ENCODE measurements around the gene ODF2L.

GRCh38 chr1:86375688-86376087, 20.4 kb downstream of the ODF2L start:
- TF ChIP-seq CTCF (conservative IDR thresholded peaks at IDR 0.05) (no peak), EZH2 (IDR thresholded peaks at IDR 0.05; ENCODE audit: low read depth) (no peak)

All from PC-9 (cell line).